ENCODE results near the gene LHPP. TPM values are rescaled to one million over a fixed set of nuclear protein-coding genes. Genes with fewer than 3 reads are reported as not detected.

Gene LHPP, protein sequence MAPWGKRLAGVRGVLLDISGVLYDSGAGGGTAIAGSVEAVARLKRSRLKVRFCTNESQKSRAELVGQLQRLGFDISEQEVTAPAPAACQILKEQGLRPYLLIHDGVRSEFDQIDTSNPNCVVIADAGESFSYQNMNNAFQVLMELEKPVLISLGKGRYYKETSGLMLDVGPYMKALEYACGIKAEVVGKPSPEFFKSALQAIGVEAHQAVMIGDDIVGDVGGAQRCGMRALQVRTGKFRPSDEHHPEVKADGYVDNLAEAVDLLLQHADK
- total RNA-seq = 15.3 to 21.3 TPM (median 17.0 TPM) in 3 replicates
- long read RNA-seq, transcript LHPP-202 (7 exons, 1,622 nt) = major isoform, 18 of 31 reads
- long read RNA-seq, partial matches to known transcripts = 2 of 31 reads
- long read RNA-seq, other reads (novel, unspliced or antisense) = 7 of 31 reads

DNA sequence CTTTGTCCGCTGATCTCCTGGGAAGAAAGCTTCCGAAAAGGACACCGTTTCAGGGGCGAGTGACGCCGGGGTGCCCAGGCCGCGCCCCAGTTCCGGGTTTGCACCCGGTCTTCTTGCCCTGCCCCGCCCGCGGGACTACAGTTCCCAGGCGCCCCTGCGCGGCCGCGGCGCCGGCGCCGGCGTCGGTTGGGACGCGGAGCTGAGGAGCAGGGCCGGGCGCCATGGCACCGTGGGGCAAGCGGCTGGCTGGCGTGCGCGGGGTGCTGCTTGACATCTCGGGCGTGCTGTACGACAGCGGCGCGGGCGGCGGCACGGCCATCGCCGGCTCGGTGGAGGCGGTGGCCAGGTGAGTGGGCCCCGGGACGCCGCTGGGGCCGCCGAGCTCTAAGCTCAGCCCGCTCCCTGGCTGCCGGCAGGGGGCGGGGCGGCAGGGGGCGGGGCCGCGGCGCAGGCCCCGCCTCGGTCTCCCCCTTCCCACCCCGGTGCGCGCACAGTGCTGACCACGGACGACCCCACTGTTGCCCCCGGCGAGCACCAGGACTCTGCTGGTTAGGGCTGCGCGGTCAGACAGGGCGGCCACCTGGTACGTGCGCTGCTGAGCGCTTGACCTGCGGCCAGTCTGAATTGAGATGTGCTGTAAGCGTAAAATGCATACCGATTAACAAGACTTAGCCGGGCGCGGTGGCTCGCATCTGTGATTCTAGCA is at the start of gene LHPP:
Gene LHPP (plus strand): TSS at position 182 of the 706 bp plus-strand sequence. CDS start 40 bp downstream, at position 222.
- H3K27ac Mint-ChIP-seq (ENCODE audit: unreplicated experiment) = peak within 1 kb of the TSS; percentile 79
- H3K36me3 Mint-ChIP-seq (ENCODE audit: low read depth) = no peaks in the 10 kb centered on the region
- DNase-seq (ENCODE audit: low spot score) = no peak
- H3K4me1 Mint-ChIP-seq (ENCODE audit: low read depth) = peaks cover 16% of the 10 kb centered on the region
- H3K4me3 Mint-ChIP-seq (ENCODE audit: unreplicated experiment) = peak within 1 kb of the TSS; percentile 87
- H3K9me3 Mint-ChIP-seq (ENCODE audit: low read depth) = no peaks in the 10 kb centered on the region
- peaks cover 2% of the 10 kb centered on the region for H3K27me3 Mint-ChIP-seq (ENCODE audit: low read depth)
- peak; percentile 78 for TF ChIP-seq CTCF (IDR thresholded peaks at IDR 0.05)

GRCh38 chr10:124414076-124414475 is 47.5 kb upstream of the LHPP start:
- peak overlapping the region; percentile 93 for H3K27ac Mint-ChIP-seq (ENCODE audit: unreplicated experiment)

GRCh38 chr10:124415210-124415609 is 46.4 kb upstream of the LHPP start:
- no peak for DNase-seq (ENCODE audit: low spot score)
- Mint-ChIP-seq H3K4me3 (ENCODE audit: unreplicated experiment) (peak overlapping the region; percentile 28), H3K27ac (ENCODE audit: unreplicated experiment) (peak overlapping the region; percentile 85), H3K9me3 (ENCODE audit: low read depth) (no peaks in the 10 kb centered on the region), H3K27me3 (ENCODE audit: low read depth) (peaks cover 3% of the 10 kb centered on the region), H3K4me1 (ENCODE audit: low read depth) (peaks cover 59% of the 10 kb centered on the region), H3K36me3 (ENCODE audit: low read depth) (peaks cover 9% of the 10 kb centered on the region)
- no peak for TF ChIP-seq CTCF (IDR thresholded peaks at IDR 0.05)

More at GRCh38 chr10:124414076-124414475, 47.5 kb upstream of the LHPP start:
- no peak for DNase-seq (ENCODE audit: low spot score)
- peak overlapping the region; percentile 44 for H3K4me3 Mint-ChIP-seq (ENCODE audit: unreplicated experiment)
- TF ChIP-seq CTCF (IDR thresholded peaks at IDR 0.05) = no peak
- H3K36me3 Mint-ChIP-seq (ENCODE audit: low read depth) = peaks cover 13% of the 10 kb centered on the region
- no peaks in the 10 kb centered on the region for H3K9me3 Mint-ChIP-seq (ENCODE audit: low read depth)
- peaks cover 61% of the 10 kb centered on the region for H3K4me1 Mint-ChIP-seq (ENCODE audit: low read depth)
- no peaks in the 10 kb centered on the region for H3K27me3 Mint-ChIP-seq (ENCODE audit: low read depth)

DNA sequence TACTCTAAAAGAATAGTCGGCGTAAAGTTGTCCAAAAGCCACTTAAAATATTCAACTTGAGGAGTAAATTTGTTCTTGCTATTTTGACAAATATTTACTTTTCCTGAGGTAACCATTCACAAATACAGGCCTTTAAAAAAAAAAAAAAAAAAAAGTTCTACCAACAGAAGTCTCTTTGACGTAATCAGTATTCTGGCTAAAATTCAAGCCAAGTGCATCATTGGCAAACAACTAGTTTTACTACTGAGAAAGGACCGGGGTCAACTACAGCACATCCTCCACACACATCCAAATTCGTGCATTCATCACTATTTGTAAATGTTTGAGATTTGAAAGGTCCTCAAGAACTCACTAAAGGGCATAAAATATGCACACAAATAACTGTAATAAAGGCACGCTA is 44.9 kb upstream of the LHPP start:
- TF ChIP-seq CTCF (IDR thresholded peaks at IDR 0.05) = no peak
- DNase-seq (ENCODE audit: low spot score) = no peak
- Mint-ChIP-seq H3K36me3 (ENCODE audit: low read depth) (peaks cover 3% of the 10 kb centered on the region), H3K4me3 (ENCODE audit: unreplicated experiment) (peak overlapping the region; percentile 89), H3K9me3 (ENCODE audit: low read depth) (no peaks in the 10 kb centered on the region), H3K4me1 (ENCODE audit: low read depth) (peaks cover 54% of the 10 kb centered on the region), H3K27me3 (ENCODE audit: low read depth) (peaks cover 5% of the 10 kb centered on the region), H3K27ac (ENCODE audit: unreplicated experiment) (peak overlapping the region; percentile 85)
